GM21360 (cell line): Measurements from ENCODE around the gene THAP9.
A peak's percentile ranks its signal among the peaks of the same experiment; 100 is the strongest.
"Not testable (repeated sequence)": the region's sequence is repeated elsewhere in the genome, so short reads cannot be mapped to it uniquely, and the experiment has no call there.

Source experiments
- ATAC-seq: cut with Tn5 transposase; IDR thresholded peaks from one replicate; pipeline ENCODE4 v1.9.1; 2021; ENCODE audit warnings: mild to moderate bottlenecking, moderate library complexity; ENCODE audit not compliant: unreplicated experiment

THAP9 gene

DNA sequence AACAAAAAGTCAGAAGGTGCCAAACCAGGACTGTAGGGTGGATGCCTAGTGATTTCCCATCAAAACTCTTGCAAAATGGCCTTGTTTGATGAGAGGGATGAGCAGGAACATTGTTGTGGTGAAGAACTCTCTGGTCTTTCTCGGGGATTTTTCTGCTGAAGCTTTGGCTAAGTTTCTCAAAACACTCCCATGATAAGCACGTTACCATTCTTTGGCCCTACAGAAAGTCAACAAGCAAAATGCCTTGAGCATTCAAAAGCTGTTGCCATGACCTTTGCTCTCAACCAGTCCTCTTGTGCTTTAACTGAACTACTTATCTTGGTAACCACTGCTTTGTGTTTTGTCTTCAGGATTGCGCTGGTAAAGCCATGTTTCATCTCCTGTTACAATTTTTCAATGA is 6.6 kb upstream of the THAP9 start:
- ATAC-seq, result no peak

DNA sequence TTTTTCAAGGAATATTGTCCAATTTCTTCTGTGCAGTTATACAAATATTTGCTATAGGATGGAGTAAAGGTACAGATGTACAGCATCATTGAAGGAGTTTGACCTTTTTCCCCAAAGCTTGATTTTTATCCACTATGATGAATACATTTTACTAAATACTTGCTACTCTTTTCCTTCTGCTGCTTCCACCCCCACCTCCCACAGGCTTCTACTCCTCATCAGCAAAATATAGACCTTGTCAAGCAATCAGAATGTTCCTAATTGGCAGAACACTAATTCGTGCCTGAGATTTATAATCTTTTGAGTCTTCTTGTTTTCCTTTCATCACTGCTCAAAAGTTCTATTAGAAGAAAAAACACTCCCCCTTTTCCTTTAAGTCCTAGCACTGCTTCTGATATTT is 3.8 kb upstream of the THAP9 start:
- no peak for ATAC-seq

DNA sequence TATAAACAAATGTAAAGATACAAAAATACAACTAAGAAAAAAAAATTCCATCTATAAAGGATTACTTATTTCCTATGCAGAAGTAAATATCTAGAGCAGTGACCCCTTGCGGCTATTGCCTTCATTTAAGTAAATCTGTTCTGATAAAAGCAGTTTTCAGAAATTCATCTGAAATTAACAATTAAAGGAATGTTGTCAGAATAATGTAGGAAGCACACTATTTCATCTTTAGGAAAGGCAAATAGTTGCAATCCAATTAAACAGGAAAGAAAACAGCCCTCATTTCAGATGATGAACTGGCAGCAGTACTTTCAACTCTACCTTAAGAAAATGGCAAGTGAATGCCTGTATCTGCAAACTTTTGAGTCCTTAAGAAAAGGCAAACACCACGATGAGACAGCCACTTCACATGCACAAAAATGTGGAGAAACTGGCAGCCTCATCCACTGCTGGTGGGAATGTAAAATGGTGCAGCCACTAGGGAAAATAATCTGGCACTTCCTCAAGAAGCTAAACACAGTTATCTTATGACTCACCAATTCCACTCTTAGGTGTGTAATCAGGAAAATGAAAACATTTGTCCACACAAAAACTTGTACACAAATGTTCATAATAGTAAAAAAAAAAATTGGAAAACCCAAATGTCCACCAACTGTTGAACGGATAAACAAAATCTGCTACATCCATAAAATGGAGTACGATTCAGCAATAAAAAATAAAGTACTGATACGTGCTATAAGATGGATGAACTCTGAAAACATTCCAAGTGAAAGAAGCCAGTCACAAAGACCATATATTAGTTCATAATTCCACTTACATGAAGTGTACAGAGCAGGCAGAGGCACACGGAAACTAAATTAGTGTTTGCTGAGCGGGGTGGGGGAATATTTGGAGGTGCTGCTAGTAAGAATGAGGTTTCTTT is 2.0 kb upstream of the THAP9 start:
- no peak for ATAC-seq

GRCh38 chr4:82899374-82900065 is 1.0 kb upstream of the THAP9 start:
- ATAC-seq, result no peak

GRCh38 chr4:82900066-82900410 is 497 bp upstream of the THAP9 start:
- peak; percentile 8 for ATAC-seq

GRCh38 chr4:82901183-82901718 is 716 bp downstream of the THAP9 start:
- ATAC-seq, result no peak

DNA sequence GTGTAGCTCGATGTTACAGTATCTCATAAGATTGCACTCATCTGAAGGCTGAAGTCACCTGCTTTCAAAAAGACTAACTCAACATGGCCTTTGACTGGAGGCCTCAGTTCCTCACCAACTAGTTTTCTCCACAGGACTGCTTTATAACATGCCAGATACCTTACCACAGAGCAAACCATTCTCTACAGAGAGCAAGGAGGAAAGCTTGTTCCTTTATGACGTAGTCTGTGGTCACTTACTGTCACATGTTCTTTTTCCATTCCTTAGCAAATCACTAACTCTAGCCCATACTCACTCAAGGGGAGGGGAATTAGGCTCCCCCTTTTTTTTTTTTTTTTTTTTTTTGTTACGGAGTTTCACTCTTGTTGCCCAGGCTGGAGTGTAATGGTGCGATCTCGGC is 3.2 kb downstream of the THAP9 start:
- ATAC-seq, result no peak

- peak; percentile 53 for ATAC-seq
These were observed 4.7 kb downstream of the THAP9 start for GRCh38 chr4:82905205-82905604.

DNA sequence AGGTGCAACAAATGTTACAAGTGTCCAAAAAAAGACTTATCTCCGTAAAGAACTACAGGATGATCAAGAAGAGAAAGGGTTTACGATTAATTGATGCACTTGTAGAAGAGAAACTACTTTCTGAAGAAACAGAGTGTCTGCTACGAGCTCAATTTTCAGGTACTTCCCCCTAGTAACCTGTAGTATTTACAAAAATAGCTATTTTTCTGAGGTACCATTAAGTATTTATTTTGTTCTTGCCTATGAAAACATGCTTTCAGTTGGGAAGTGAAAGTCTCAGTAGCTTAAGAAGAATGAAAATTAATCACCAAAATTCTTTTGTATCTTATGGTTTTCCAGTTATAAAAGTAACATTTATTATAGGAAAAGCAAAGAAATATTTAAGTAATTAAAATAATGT is 5.9 kb downstream of the THAP9 start:
- ATAC-seq, result peak; percentile 37

DNA sequence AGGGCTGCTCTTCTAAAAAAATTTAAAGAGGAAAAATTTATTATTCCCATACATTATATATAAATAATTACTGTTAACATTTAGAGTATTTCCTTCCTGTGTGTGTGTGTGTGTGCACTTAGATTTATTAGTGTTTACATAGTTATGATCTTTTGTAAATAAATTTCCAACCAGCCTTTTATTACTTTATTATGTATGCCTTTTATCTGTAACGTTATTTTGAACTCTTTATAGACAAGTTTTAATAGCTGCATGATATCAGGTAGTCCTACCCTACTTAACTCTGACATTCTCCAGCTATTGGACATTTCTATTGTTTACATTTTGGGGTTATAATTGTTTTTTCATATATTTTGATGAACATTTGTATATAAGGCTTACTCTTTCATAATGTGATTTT is 8.8 kb downstream of the THAP9 start:
- ATAC-seq, result no peak

DNA sequence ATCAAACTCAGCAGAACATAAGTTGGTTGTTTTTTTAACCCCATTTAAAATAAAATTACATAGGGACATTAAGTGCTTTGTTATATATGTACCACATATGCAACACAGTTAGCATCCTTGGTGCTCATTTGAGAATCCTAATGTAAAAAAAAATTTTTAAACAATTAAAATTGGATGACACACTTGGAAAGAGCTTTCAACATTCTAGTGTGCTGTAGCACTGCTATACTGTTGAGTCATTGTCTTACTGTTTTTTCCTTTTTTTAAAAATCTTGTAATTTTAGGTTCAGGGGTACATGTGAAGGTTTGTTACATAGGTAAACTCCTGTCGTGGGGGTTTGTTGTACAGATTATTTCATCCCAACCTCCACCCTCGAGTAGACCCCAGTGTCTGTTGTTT is 12.8 kb downstream of the THAP9 start:
- no peak for ATAC-seq

- ATAC-seq, result not testable (repeated sequence)
These were observed 13.4 kb downstream of the THAP9 start for GRCh38 chr4:82913968-82914367.

GRCh38 chr4:82918091-82918490 is 17.6 kb downstream of the THAP9 start:
- ATAC-seq, result no peak

GRCh38 chr4:82919386-82919785 is 18.9 kb downstream of the THAP9 start:
- no peak for ATAC-seq

GRCh38 chr4:82921795-82922194 is 21.3 kb downstream of the THAP9 start:
- no peak for ATAC-seq

- no peak for ATAC-seq
These were observed 30.6 kb downstream of the THAP9 start for GRCh38 chr4:82930848-82931755.

DNA sequence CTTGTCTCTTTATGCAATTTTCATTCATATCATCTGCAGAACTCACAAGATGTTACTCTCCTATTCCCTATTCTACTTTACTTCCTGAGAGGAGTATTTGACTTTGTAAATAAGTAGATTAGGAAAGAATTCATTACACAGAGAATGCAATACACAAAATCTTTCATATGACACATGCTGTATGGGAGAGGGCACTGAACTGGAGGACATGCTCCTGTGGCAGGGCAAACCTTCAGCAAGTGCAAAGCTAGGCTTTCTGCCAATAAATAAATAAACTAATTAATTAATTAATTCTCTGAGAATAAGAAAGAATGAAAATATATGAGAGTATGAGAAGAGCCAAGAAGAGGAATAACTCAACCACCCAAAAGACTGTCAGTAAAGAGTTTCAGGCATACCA is 33.9 kb downstream of the THAP9 start:
- ATAC-seq, result no peak

GRCh38 chr4:82939414-82939813 is 38.9 kb downstream of the THAP9 start:
- no peak for ATAC-seq

- no peak for ATAC-seq
These were observed 47.0 kb downstream of the THAP9 start for GRCh38 chr4:82947498-82947897.

GRCh38 chr4:82948647-82949204 is 48.2 kb downstream of the THAP9 start:
- no peak for ATAC-seq

GRCh38 chr4:82951196-82951595 is 50.7 kb downstream of the THAP9 start:
- ATAC-seq, result no peak
